ENCODE data around the gene P3H2.
"Not testable (repeated sequence)": the region's sequence is repeated elsewhere in the genome, so short reads cannot be mapped to it uniquely, and the experiment has no call there.

Gene P3H2

GRCh38 chr3:190159902-190160435 is 39.3 kb upstream of the P3H2 start:
- TF ChIP-seq CTCF (IDR thresholded peaks at IDR 0.05; ENCODE audit: low read length, missing control alignments): no peak
- no peak for DNase-seq (ENCODE audit: low read depth)

GRCh38 chr3:190158261-190158660 is 37.6 kb upstream of the P3H2 start:
- no peak for DNase-seq (ENCODE audit: low read depth)
- H3K4me3 ChIP-seq (replicated peaks; ENCODE audit: low read depth, low read length): no peak overlapping the region
- no peak for TF ChIP-seq CTCF (IDR thresholded peaks at IDR 0.05; ENCODE audit: low read length, missing control alignments)

More at GRCh38 chr3:190159902-190160435, 39.3 kb upstream of the P3H2 start:
- H3K4me3 ChIP-seq (replicated peaks; ENCODE audit: low read depth, low read length): no peak overlapping the region

- DNase-seq (ENCODE audit: low read depth): no peak
- no peak for TF ChIP-seq CTCF (IDR thresholded peaks at IDR 0.05; ENCODE audit: low read length, missing control alignments)
- no peak overlapping the region for H3K4me3 ChIP-seq (replicated peaks; ENCODE audit: low read depth, low read length)
These were observed 35.1 kb upstream of the P3H2 start for GRCh38 chr3:190155752-190156151.

- DNase-seq (ENCODE audit: low read depth): no peak
- TF ChIP-seq CTCF (IDR thresholded peaks at IDR 0.05; ENCODE audit: low read length, missing control alignments): no peak
These were observed 30.0 kb upstream of the P3H2 start for GRCh38 chr3:190150681-190151080.

GRCh38 chr3:190149830-190150619 is 29.3 kb upstream of the P3H2 start:
- H3K4me3 ChIP-seq (replicated peaks; ENCODE audit: low read depth, low read length); DNase-seq (ENCODE audit: low read depth): not testable (repeated sequence)

More at GRCh38 chr3:190150681-190151080, 30.0 kb upstream of the P3H2 start:
- no peak overlapping the region for H3K4me3 ChIP-seq (replicated peaks; ENCODE audit: low read depth, low read length)

- DNase-seq (ENCODE audit: low read depth); H3K4me3 ChIP-seq (replicated peaks; ENCODE audit: low read depth, low read length): not testable (repeated sequence)
These were observed 24.1 kb upstream of the P3H2 start for GRCh38 chr3:190144793-190145192.

GRCh38 chr3:190142041-190142440 is 21.3 kb upstream of the P3H2 start:
- no peak for DNase-seq (ENCODE audit: low read depth)
- no peak overlapping the region for H3K4me3 ChIP-seq (replicated peaks; ENCODE audit: low read depth, low read length)
- TF ChIP-seq CTCF (IDR thresholded peaks at IDR 0.05; ENCODE audit: low read length, missing control alignments): no peak

- DNase-seq (ENCODE audit: low read depth): no peak
- TF ChIP-seq CTCF (IDR thresholded peaks at IDR 0.05; ENCODE audit: low read length, missing control alignments): no peak
- no peak overlapping the region for H3K4me3 ChIP-seq (replicated peaks; ENCODE audit: low read depth, low read length)
These were observed 18.7 kb upstream of the P3H2 start for GRCh38 chr3:190139365-190139764.

Data from fibroblast of pulmonary artery (primary cell).